Retina (tissue), 1 donor: ENCODE measurements around the gene BHLHA9.

Source experiments
- DNase-seq: peaks from one replicate; pipeline ENCODE4 v3.0.0-alpha.2; 2016

BHLHA9 gene

DNA sequence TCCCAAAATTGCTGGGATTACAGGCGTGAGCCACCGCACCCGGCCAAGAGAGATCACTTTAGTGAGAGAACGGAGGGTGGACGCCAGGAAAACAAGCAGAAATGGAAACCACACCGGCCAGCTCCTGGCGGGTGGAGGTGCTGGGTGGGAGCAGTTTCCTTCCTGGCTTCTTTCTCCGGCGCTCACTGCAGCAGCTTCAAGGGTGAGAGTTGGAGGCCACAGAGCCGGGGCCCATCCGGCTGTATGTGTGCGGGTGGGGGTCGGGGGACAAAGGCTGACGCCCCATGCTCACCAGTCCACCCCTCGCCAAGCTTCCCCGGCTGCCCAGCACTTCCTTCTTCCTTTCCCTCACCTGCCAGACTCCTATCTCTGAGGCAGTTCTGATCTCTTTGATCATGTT lies 13.5 kb upstream of the BHLHA9 start:
- DNase-seq, result no peak

DNA sequence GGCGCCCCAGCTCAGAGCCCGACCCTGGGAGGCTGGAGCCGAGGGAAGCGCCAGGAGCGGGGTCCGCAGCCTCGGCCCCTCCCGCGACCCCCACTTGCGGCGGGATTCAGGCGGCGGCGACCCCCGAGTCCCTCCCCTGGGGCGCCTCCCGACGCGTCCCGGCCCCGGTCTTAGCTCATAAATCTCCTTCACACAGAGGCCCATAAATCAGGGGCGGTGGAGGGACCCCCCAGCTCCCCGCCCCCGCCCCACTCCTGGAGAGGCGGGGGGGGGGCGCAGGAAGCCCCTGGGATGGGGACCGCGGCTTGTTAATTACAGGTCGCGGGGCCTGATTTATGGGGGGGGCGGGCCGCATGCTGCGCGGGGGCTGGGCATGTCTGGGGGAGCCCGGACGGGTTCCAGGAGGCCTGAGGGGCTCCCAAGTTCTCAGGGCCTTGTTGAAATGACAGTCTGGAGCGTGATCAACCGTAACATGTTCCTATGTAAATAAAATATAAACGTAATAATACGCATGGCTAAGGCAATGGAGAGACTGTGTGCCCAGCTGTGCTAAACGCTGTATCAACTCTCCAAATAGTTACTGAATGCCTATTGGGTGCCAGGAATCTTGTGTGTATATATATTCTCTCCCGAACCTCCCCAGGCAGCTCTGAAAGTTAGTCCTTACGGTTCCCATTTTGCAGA lies 10.0 kb upstream of the BHLHA9 start:
- DNase-seq, result no peak

- no peak for DNase-seq
Measured at GRCh38 chr17:1260770-1261161, 9.5 kb upstream of the BHLHA9 start.

- DNase-seq, result no peak
Measured at GRCh38 chr17:1264196-1264595, 6.0 kb upstream of the BHLHA9 start.

GRCh38 chr17:1267471-1267943 lies 2.7 kb upstream of the BHLHA9 start:
- peak; percentile 26 for DNase-seq

DNA sequence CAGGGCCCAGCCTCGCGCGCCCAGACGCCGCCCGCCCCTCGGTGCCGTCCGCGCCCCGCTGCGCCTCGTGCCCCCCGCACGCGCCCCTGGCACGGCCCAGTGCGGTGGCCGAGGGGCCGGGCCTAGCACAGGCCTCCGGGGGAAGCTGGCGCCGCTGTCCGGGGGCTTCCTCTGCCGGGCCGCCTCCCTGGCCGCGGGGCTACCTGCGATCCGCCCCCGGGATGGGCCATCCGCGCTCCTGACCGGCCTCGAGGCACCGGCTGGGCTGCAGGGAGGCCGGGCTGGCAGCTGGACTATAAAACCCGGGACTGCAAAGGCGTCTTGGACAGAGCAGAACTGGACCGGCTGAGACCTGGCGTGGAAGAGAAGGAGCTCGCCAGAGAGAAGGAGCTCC lies 783 bp downstream of the BHLHA9 start:
- no peak for DNase-seq

- peak; percentile 37 for DNase-seq
Measured at GRCh38 chr17:1271441-1271840, 1.2 kb downstream of the BHLHA9 start.

GRCh38 chr17:1272701-1273100 lies 2.5 kb downstream of the BHLHA9 start:
- DNase-seq, result no peak

DNA sequence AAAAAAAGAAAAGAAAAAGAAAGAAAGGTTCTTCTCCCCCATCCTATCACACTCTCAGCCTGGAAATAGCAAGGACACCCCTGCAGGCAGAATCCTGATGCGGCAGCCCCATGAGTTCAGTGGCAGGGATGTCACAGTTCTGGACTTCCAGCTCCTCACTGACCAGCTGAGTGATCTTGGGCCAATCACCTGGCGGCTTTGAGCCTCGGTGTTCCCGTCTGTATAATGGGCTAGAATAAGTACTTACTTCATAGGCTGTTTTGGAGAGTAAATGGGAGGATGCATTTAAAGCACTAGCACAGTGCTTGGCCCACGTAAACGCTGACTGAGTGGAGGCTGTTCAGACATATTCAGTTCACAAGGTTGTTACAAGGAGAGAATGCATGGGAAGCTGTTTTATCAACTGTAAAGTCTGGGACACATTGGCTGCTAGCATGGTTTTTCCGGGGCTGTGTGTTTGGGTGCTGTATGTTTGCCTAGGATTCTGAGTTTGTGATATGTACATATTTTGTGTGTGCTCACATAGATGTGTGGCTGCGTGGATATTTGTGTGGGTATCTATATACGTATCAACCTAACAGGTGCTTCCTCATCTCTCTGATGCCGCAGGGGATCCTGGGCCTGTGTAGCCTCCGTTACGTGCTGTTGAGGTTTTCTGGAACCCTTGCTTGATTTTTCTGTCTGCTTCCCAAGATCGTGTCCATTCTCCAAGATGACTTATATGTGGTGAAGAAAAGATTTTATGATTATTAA lies 3.4 kb downstream of the BHLHA9 start:
- no peak for DNase-seq

- DNase-seq, result no peak
Measured at GRCh38 chr17:1274245-1274608, 4.0 kb downstream of the BHLHA9 start.

DNA sequence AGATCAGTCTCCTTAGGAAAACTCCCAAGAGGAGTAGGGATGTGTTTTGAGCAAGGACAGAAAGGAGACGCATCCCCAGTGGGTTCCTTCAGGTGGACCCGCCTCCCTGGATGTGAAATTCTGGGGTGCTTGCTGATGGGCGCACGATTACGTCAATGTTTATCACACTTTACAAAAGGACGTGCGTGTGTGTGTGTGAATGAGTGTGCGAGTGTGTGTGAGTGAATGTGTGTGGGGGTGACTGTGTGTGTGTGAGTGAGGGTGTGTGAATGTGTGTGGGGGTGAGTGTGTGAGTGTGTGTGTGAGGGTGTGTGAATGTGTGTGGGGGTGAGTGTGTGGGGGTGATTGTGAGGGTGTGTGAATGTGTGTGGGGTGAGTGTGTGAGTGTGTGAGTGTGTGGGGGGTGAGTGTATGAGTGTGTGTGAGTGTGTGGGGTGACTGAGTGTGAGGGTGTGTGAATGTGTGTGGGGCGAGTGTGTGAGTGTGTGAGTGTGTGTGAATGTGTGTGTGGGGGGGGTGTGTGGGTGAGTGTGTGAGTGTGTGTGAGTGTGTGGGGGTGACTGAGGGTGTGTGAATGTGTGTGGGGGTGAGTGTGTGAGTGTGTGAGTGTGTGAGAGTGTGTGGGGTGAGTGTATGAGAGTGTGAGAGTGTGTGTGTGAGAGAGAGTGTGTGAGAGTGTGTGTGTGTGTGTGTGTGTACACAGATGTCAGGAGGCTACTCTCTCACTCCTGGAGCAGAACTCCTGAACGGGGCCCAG lies 5.1 kb downstream of the BHLHA9 start:
- no peak for DNase-seq

DNA sequence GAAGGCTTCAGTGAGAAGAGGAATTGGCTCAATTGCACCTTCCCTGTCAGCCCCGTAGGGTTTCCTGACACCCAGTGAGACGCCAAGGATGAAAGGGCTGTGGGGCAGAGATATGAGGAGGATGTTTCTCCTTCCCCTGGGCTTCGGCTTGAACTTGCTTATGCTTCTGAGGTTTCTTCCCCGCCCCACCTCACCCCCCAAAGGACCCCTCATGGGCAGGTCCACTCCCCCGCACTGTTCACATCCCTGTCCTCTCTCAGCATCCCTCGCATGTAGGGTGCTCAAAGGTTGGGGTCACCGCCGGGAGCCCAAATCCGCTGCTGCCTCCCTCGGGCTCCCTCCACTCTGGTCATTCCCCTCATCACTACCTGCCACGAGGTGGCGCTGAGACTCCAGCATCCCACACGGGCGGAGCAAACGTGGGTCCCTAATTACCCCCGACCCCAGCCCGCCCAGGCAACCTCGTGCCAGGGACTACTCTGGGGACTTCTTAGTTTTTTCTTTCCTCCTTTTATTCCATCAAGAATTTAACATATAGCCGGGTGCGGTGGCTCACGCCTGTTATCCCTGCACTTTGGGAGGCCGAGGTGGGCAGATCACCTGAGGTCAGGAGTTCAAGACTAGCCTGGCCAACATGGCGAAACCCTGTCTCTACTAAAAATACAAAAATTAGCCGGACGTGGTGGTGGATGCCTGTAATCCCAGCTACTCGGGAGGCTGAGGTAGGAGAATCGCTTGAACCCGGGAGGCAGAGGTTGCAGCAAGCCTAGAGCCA lies 5.9 kb downstream of the BHLHA9 start:
- DNase-seq, result peak; percentile 72

GRCh38 chr17:1280652-1281051 lies 10.4 kb downstream of the BHLHA9 start:
- DNase-seq, result no peak

- no peak for DNase-seq
Measured at GRCh38 chr17:1286379-1287106, 16.3 kb downstream of the BHLHA9 start.

- DNase-seq, result no peak
Measured at GRCh38 chr17:1289695-1290094, 19.5 kb downstream of the BHLHA9 start.

DNA sequence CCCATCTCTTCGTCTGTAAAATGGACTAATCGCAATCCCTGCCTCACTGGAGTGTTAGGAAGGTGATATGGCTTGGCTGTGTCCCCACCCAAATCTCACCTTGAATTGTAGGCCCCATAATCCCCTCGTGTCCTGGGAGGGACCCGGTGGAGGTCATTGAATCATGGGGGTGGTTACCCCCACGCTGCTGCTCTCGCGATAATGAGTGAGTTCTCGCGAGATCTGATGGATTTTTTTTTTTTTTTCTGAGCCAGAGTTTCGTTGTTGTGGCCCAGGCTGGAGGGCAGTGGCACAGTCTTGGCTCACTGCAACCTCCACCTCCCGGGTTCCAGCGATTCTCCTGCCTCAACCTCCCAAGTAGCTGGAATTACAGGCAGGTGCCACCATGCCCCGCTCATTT lies 20.4 kb downstream of the BHLHA9 start:
- no peak for DNase-seq

DNA sequence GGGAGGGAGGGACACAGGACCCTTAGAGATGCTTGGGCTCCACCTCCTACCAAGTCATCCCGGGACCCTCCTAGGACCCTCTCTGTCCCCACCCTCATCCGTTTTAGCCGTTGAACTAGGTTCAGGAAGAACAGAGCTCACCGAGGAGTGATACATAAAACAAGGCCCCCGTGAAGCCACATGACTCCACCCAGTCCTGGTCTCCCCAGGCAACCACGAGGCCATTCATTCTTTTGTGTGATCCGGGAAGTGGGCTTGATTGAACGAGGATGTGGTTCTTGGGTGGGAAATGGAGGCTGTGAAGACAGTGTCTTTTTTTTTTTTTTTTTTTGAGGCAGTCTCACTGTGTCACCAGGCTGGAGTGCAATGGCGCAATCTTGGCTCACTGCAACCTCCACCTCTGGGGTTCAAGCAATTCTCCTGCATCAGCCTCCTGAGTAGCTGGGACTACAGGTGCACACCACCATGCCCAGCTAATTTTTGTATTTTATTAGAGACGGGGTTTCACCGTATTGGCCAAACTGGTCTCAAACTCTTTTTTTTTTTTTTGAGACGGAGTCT lies 24.0 kb downstream of the BHLHA9 start:
- no peak for DNase-seq

GRCh38 chr17:1298606-1299005 lies 28.4 kb downstream of the BHLHA9 start:
- peak; percentile 76 for DNase-seq

GRCh38 chr17:1299552-1300370 lies 29.5 kb downstream of the BHLHA9 start:
- peak; percentile 36 for DNase-seq

DNA sequence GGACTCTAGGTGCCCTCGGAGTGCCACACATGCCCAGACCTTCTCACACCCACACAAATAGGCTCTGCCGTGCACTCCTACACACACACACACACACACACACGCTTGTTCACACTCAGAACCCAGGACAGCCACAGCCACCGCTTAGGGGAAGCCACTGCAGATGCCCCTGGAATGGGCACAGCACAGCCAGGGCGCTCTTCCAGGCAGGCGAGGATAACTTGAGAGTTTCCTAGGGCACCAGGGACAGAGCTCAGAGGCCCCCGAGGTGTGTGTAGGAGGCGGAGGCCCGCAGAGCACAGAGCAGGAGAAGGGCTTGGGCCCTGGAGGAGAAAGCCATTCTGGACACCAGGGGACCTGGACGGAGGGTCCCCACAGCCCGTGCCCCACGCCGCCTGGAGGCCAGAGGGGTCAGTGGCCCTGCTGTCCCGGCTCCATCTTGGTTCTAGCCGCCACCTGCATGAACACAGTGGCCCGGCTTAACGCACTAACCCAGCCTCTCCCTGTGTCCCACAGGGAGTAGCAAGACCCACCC lies 30.2 kb downstream of the BHLHA9 start:
- DNase-seq, result no peak

DNA sequence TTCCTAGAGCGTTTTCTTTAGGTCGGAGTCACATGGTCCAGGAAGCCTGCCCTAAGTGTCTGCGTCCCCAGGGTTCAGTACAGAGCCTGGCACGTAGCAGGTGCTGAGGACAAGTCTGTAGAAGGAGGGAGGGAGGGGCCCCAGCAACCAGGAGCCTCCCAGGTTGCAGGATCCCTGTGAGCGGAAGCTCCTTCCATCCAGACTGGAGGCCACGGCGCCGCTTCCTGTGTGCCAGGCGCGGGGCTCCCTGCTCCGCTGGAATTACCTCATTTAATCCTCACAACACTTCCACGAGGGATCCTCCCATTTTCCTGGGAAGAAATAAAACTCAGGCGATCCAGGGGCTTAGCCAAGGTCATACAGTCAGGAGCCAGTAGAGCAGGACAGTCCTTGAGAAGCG lies 31.3 kb downstream of the BHLHA9 start:
- DNase-seq, result no peak
